Subcutaneous abdominal adipose tissue (tissue), 5 donors: ENCODE data around the gene NRIP1.
"Not testable (repeated sequence)": the region's sequence is repeated elsewhere in the genome, so short reads cannot be mapped to it uniquely, and the experiment has no call there.

ENCODE experiments used
- H3K27ac ChIP-seq: one replicate; pipeline ENCODE4 v1.7.0; 2013; ENCODE audit warnings: low read depth, mild to moderate bottlenecking, inconsistent platforms, low read length, moderate library complexity
- H3K27me3 ChIP-seq, 5 donors: one replicate each; pipeline ENCODE4 v1.7.0; 2013; ENCODE audit warnings: low read length in 5 of 5, inconsistent platforms in 1 of 5; ENCODE audit not compliant: control insufficient read depth in 5 of 5, insufficient read depth in 4 of 5
- H3K36me3 ChIP-seq, 5 donors: one replicate each; pipeline ENCODE4 v1.7.0; 2013; ENCODE audit warnings: low read length in 5 of 5; ENCODE audit not compliant: control insufficient read depth in 5 of 5, insufficient read depth in 5 of 5
- H3K4me1 ChIP-seq, 5 donors: one replicate each; pipeline ENCODE4 v1.7.0; 2013; ENCODE audit warnings: low read length in 5 of 5, mild to moderate bottlenecking in 3 of 5, moderate library complexity in 1 of 5; ENCODE audit not compliant: control insufficient read depth in 5 of 5, insufficient read depth in 5 of 5
- H3K4me3 ChIP-seq, 5 donors: one replicate each; pipeline ENCODE4 v1.7.0; 2013; ENCODE audit warnings: low read length in 5 of 5, low read depth in 1 of 5
- H3K9ac ChIP-seq, 5 donors: one replicate each; pipeline ENCODE4 v1.7.0; 2013; ENCODE audit warnings: low read length in 5 of 5, mild to moderate bottlenecking in 4 of 5, moderate library complexity in 3 of 5
- H3K9me3 ChIP-seq, 5 donors: one replicate each; pipeline ENCODE4 v1.7.0; 2013; ENCODE audit warnings: low read length in 5 of 5; ENCODE audit not compliant: control insufficient read depth in 5 of 5
- donor health status: healthy.
- donor health status: healthy.
- donor health status: healthy.
- donor health status: healthy.
- donor health status: healthy.

The NRIP1 gene

GRCh38 chr21:14945176-14945575 is 119.6 kb downstream of the NRIP1 start:
- H3K27ac ChIP-seq, result no peak overlapping the region
- no peaks in the 10 kb centered on the region for H3K27me3 ChIP-seq
- peaks cover 0 to 6% (median 0%) of the 10 kb centered on the region in 5 donors for H3K9me3 ChIP-seq
- no peak overlapping the region for H3K4me3 ChIP-seq
- peaks cover 0 to 8% (median 2%) of the 10 kb centered on the region in 5 donors for H3K4me1 ChIP-seq
- H3K36me3 ChIP-seq, result no peaks in the 10 kb centered on the region
- no peak overlapping the region for H3K9ac ChIP-seq

DNA sequence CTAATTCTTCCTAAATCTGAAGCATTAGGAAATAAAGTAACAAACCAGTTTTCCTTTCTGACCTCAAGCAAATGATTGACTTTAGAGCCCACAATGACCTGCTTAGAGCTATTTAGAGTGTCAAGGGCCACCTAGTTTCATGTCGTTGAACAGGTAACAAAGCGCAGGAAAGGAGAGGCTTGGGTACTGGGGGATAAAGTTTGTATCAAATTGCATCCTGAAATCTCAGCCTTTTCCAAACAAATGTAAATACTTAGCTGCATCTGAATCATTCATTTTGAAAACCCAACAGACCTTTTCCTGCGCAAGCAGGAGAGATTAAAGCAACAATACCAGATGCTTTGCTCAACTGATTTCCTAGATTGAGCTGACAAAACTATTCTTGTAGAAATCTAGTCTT is 121.2 kb downstream of the NRIP1 start:
- H3K4me1 ChIP-seq, result peaks cover 0 to 8% (median 2%) of the 10 kb centered on the region in 5 donors
- peak overlapping the region; percentile 18 for H3K27ac ChIP-seq
- no peak overlapping the region for H3K4me3 ChIP-seq
- H3K9ac ChIP-seq, result no peak overlapping the region
- H3K27me3 ChIP-seq, result no peaks in the 10 kb centered on the region
- H3K36me3 ChIP-seq, result no peaks in the 10 kb centered on the region
- H3K9me3 ChIP-seq, result peaks cover 0 to 4% (median 0%) of the 10 kb centered on the region in 5 donors

DNA sequence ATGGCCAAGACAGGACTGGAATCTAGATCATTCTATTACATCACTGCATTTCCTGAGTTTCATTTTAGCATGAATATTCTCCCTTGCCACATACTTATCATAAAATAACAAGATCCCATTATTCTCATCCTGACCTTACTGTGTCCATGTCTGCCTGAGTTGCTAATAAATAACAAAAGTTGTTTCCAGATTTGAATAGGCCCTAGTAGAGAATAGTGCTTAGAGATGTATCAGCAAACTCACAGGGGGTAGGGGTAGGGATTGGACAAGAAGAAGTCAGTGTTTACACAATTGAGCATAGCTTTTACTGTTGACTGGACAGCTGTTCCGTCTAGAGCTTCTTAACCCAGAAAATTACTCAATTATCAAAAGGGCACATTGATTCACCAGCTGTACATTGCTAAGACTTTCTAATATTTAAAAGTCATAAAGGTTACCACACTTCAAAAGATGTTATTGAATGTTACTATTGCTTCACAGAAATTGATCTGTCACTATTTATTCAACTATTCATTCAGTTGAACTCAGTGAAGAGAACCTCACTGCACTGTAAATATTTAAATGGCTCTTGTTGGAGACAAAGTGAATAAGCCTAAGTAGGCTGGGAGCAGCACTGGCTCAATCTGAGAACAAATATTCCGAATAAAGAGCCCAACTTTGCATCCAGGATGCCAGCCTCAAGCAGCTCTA is 121.9 kb downstream of the NRIP1 start:
- no peak overlapping the region for H3K4me3 ChIP-seq
- peaks cover 0 to 8% (median 2%) of the 10 kb centered on the region in 5 donors for H3K4me1 ChIP-seq
- H3K36me3 ChIP-seq, result no peaks in the 10 kb centered on the region
- H3K9ac ChIP-seq, result no peak overlapping the region
- peak overlapping the region; percentile 18 for H3K27ac ChIP-seq
- no peaks in the 10 kb centered on the region for H3K27me3 ChIP-seq
- peaks cover 0 to 3% (median 0%) of the 10 kb centered on the region in 5 donors for H3K9me3 ChIP-seq

DNA sequence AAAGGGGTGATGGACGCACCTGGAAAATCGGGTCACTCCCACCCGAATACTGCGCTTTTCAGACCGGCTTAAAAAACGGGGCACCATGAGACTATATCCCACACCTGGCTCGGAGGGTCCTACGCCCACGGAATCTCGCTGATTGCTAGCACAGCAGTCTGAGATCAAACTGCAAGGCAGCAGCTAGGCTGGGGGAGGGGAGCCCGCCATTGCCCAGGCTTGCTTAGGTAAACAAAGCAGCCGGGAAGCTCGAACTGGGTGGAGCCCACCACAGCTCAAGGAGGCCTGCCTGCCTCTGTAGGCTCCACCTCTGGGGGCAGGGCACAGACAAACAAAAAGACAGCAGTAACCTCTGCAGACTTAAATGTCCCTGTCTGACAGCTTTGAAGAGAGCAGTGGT is 137.5 kb downstream of the NRIP1 start:
- peaks cover 0 to 29% (median 5%) of the 10 kb centered on the region in 5 donors for H3K4me1 ChIP-seq
- not testable (repeated sequence) for H3K36me3 ChIP-seq, H3K27me3 ChIP-seq, H3K9me3 ChIP-seq, H3K27ac ChIP-seq, H3K4me3 ChIP-seq, H3K9ac ChIP-seq

DNA sequence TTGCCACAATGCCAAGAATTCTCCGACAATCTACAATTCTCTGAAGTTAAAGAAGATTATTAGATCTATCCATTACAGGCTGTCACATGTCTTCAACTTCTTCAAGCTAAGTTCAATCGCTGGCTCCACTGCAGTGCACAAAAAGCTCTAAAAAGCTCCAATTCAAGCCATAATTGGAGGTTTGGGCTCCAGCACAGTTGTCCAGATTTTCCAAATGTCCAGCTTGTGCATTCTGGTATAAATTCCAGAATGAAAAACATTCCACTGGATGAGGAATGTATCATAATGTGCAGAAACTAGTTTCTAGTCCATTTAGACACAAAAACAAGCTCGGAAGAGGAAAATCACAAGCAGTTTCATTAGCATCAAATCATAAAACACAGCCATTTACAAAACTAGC is 138.6 kb downstream of the NRIP1 start:
- H3K27me3 ChIP-seq, result no peaks in the 10 kb centered on the region
- peaks cover 0 to 29% (median 5%) of the 10 kb centered on the region in 5 donors for H3K4me1 ChIP-seq
- no peak overlapping the region for H3K27ac ChIP-seq
- H3K9me3 ChIP-seq, result no peaks in the 10 kb centered on the region
- no peaks in the 10 kb centered on the region for H3K36me3 ChIP-seq
- H3K4me3 ChIP-seq, result no peak overlapping the region
- no peak overlapping the region for H3K9ac ChIP-seq

GRCh38 chr21:14923468-14923867 is 141.3 kb downstream of the NRIP1 start:
- H3K4me3 ChIP-seq, result no peak overlapping the region
- H3K9ac ChIP-seq, result no peak overlapping the region
- H3K27me3 ChIP-seq, result no peaks in the 10 kb centered on the region
- peak overlapping the region; percentile 84 for H3K27ac ChIP-seq
- no peaks in the 10 kb centered on the region for H3K9me3 ChIP-seq
- H3K36me3 ChIP-seq, result no peaks in the 10 kb centered on the region
- H3K4me1 ChIP-seq, result peaks cover 0 to 30% (median 5%) of the 10 kb centered on the region in 5 donors

GRCh38 chr21:14922980-14923379 is 141.8 kb downstream of the NRIP1 start:
- H3K27ac ChIP-seq, result peak overlapping the region; percentile 84
- no peak overlapping the region for H3K4me3 ChIP-seq
- no peaks in the 10 kb centered on the region for H3K36me3 ChIP-seq
- H3K4me1 ChIP-seq, result peaks cover 0 to 34% (median 5%) of the 10 kb centered on the region in 5 donors
- H3K27me3 ChIP-seq, result no peaks in the 10 kb centered on the region
- H3K9me3 ChIP-seq, result no peaks in the 10 kb centered on the region
- H3K9ac ChIP-seq, result no peak overlapping the region

DNA sequence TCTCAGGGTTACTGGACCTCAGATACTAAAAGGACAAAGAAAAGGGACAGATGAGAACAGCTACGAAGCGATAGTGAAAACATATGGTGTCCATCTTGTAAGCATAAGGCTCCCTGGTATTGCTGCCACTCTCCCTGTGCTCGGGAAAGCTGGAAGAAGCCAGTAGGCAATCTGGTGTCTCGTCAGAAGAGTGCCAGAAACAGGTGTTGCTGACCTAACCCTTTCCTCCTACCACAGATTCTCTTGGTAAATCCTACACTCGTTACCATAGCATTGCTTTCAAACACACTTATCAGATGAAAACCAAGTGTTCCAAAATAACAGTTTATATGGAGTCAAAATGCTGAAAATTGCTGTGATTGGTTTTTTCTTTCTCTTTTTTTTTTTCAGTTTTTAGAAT is 146.3 kb downstream of the NRIP1 start:
- peaks cover 0 to 28% (median 4%) of the 10 kb centered on the region in 5 donors for H3K4me1 ChIP-seq

GRCh38 chr21:14917762-14918161 is 147.0 kb downstream of the NRIP1 start:
- H3K36me3 ChIP-seq, result no peaks in the 10 kb centered on the region
- H3K4me3 ChIP-seq, result peak overlapping the region in 1 of 5 donors; percentile 25
- H3K9ac ChIP-seq, result peak overlapping the region in 1 of 5 donors; percentile 29

More for the DNA sequence above, 146.3 kb downstream of the NRIP1 start:
- Histone ChIP-seq H3K9me3 (no peaks in the 10 kb centered on the region), H3K9ac (peak overlapping the region in 1 of 5 donors; percentile 68), H3K36me3 (no peaks in the 10 kb centered on the region), H3K27ac (peak overlapping the region; percentile 34), H3K27me3 (no peaks in the 10 kb centered on the region), H3K4me3 (peak overlapping the region in 1 of 5 donors; percentile 25)

GRCh38 chr21:14916676-14917141 is 148.1 kb downstream of the NRIP1 start:
- Histone ChIP-seq H3K9me3 (no peaks in the 10 kb centered on the region), H3K27ac (peak overlapping the region; percentile 66), H3K27me3 (no peaks in the 10 kb centered on the region), H3K9ac (no peak overlapping the region), H3K4me3 (no peak overlapping the region), H3K4me1 (peaks cover 0 to 21% (median 0%) of the 10 kb centered on the region in 5 donors), H3K36me3 (no peaks in the 10 kb centered on the region)

More at GRCh38 chr21:14917762-14918161, 147.0 kb downstream of the NRIP1 start:
- peaks cover 0 to 21% (median 0%) of the 10 kb centered on the region in 5 donors for H3K4me1 ChIP-seq
- no peaks in the 10 kb centered on the region for H3K9me3 ChIP-seq
- H3K27me3 ChIP-seq, result no peaks in the 10 kb centered on the region
- H3K27ac ChIP-seq, result peak overlapping the region; percentile 66
